Endothelial cell of umbilical vein (primary cell): ENCODE measurements around the gene NFS1. TPM values are rescaled to one million over a fixed set of nuclear protein-coding genes. Genes with fewer than 3 reads are reported as not detected.

Experiments used
- BruUV-seq: library from RNA; stranded (reverse); fragments of 400-500 nt; replicated peaks from 2 replicates; lab custom pipeline; 2021; lab: Mats Ljungman, UMichigan
- CTCF ChIA-PET: fragments of 300-600, 350-600 bp; sonication (Branson Sonifier 250); formaldehyde crosslinking; loops from one replicate; lab custom pipeline; 2021; ENCODE audit warnings: antibody characterized with exemption, inconsistent platforms; lab: Charles Lee
- POLR2A ChIA-PET: fragments of 300-600, 350-600 bp; sonication (Branson Sonifier 250); formaldehyde crosslinking; loops from one replicate; lab custom pipeline; 2021; ENCODE audit warnings: antibody characterized with exemption, inconsistent platforms; lab: Charles Lee
- DNase-seq: peaks from one replicate; pipeline ENCODE4 v3.0.0-alpha.2; 2011; ENCODE audit warnings: low read depth, low spot score
- FAIRE-seq: peaks from 2 replicates; lab custom pipeline; 2011; peaks lifted over from hg19 to GRCh38; lab: Jason Lieb, UNC
- H2AFZ ChIP-seq: 2 replicates; pipeline ENCODE4 v1.6.0; 2012; ENCODE audit warnings: low read depth, low read length, control low read depth, inconsistent platforms
- H3K27ac ChIP-seq: 2 replicates; pipeline ENCODE4 v1.5.1; 2011; ENCODE audit warnings: low read depth, mild to moderate bottlenecking, control low read depth, low read length, moderate library complexity; ENCODE audit not compliant: insufficient read depth
- H3K27me3 ChIP-seq, 2 experiments: 2 replicates each; pipeline versions ENCODE4 v1.6.0 to v1.6.1; 2011; ENCODE audit warnings: low read length in 2 of 2, mixed read lengths in 1 of 2; ENCODE audit not compliant: control insufficient read depth in 2 of 2, insufficient read depth in 2 of 2
- H3K36me3 ChIP-seq, 2 experiments: 2 replicates in 1 of 2; 3 replicates in 1 of 2; pipeline ENCODE4 v1.5.1; 2011; ENCODE audit warnings: low read length in 2 of 2, mild to moderate bottlenecking in 1 of 2, moderate library complexity in 1 of 2; ENCODE audit not compliant: control insufficient read depth in 2 of 2, insufficient read depth in 2 of 2; ENCODE audit errors: extremely low read depth in 1 of 2
- H3K4me1 ChIP-seq: 3 replicates; pipeline ENCODE4 v1.5.1; 2011; ENCODE audit warnings: mild to moderate bottlenecking, low read length; ENCODE audit not compliant: control insufficient read depth, insufficient read depth; ENCODE audit errors: extremely low read depth
- H3K4me2 ChIP-seq: 2 replicates; pipeline ENCODE4 v1.6.1; 2011; ENCODE audit warnings: low read length, control low read depth, mixed read lengths; ENCODE audit not compliant: insufficient read depth
- H3K4me3 ChIP-seq, 3 experiments: fragments of 200-600 bp in 1 of 3; sonication (generic), shearing (Covaris generic) in 1 of 3; replicated peaks in 1 of 3; 2 replicates each; pipeline ENCODE4 v1.5.1; 2011 to 2016; ENCODE audit warnings: control low read depth in 3 of 3, low read length in 3 of 3, mild to moderate bottlenecking in 2 of 3, inconsistent platforms in 1 of 3, low read depth in 1 of 3, moderate library complexity in 1 of 3; ENCODE audit not compliant: insufficient read depth in 1 of 3
- H3K79me2 ChIP-seq: 2 replicates; pipeline ENCODE4 v1.6.0; 2012; ENCODE audit warnings: low read length, inconsistent platforms; ENCODE audit not compliant: control insufficient read depth, insufficient read depth
- H3K9ac ChIP-seq: replicated peaks from 2 replicates; pipeline ENCODE3; 2011; ENCODE audit warnings: low read length, control low read depth; ENCODE audit not compliant: insufficient read depth; ENCODE audit errors: extremely low read depth
- H3K9me1 ChIP-seq: replicated peaks from 3 replicates; pipeline ENCODE4 v1.6.0; 2011; ENCODE audit warnings: mild to moderate bottlenecking, low read length; ENCODE audit not compliant: control insufficient read depth, insufficient read depth; ENCODE audit errors: extremely low read depth
- H3K9me3 ChIP-seq: replicated peaks from 2 replicates; pipeline ENCODE4 v1.5.1; 2012; ENCODE audit warnings: low read length, inconsistent platforms; ENCODE audit not compliant: control insufficient read depth, insufficient read depth
- H4K20me1 ChIP-seq: replicated peaks from 2 replicates; pipeline ENCODE3; 2011; ENCODE audit warnings: mild to moderate bottlenecking, low read length; ENCODE audit not compliant: control insufficient read depth, insufficient read depth; ENCODE audit errors: extremely low read depth
- EZH2 ChIP-seq: IDR thresholded peaks from 2 replicates; pipeline ENCODE4 v1.6.1; 2012; ENCODE audit warnings: borderline replicate concordance, low read depth, mild to moderate bottlenecking, moderate library complexity, low read length, inconsistent platforms; ENCODE audit not compliant: severe bottlenecking
- FOS ChIP-seq: IDR thresholded peaks from 2 replicates; pipeline ENCODE4 v1.6.1; 2011; ENCODE audit warnings: mild to moderate bottlenecking, low read length, moderate library complexity, borderline replicate concordance; ENCODE audit not compliant: insufficient read depth
- GATA2 ChIP-seq: IDR thresholded peaks from 2 replicates; pipeline ENCODE4 v1.7.0; 2011; ENCODE audit warnings: low read depth, mild to moderate bottlenecking, moderate library complexity, mixed read lengths, low read length; ENCODE audit not compliant: insufficient read length, insufficient read depth
- JUN ChIP-seq: IDR thresholded peaks from 2 replicates; pipeline ENCODE4 v1.6.1; 2011; ENCODE audit warnings: borderline replicate concordance, low read depth; ENCODE audit not compliant: insufficient read length, insufficient read depth
- MYC ChIP-seq: IDR thresholded peaks from one replicate; pipeline ENCODE4 v1.6.1; 2011; ENCODE audit warnings: mild to moderate bottlenecking, low read depth, low read length
- POLR2A ChIP-seq: IDR thresholded peaks from 2 replicates; pipeline ENCODE4 v1.6.1; 2012; ENCODE audit warnings: low read depth, mild to moderate bottlenecking, control low read depth, low read length
- POLR2AphosphoS5 ChIP-seq: IDR thresholded peaks from 2 replicates; pipeline ENCODE4 v1.6.1; 2012; ENCODE audit warnings: low read depth, mild to moderate bottlenecking, control low read depth, low read length, moderate library complexity; ENCODE audit not compliant: insufficient read depth
- dilution Hi-C: fragments of 300-500 bp; cut with MboI; formaldehyde crosslinking; loops from one replicate; pipeline ENCODE4 v1.15.0; 2019; ENCODE audit warnings: low sequenced_read_pairs; ENCODE audit not compliant: extremely low pct_ligation_motif_present
- intact Hi-C: fragments of 100-400 bp; cut with micrococcal nuclease; formaldehyde crosslinking; loops from one replicate; pipeline ENCODE4 v1.10.0; 2022
- polyA plus RNA-seq, 4 experiments: library from polyadenylated mRNA; depleted of rRNA in 3 of 4; stranded (reverse) in 3 of 4; unstranded in 1 of 4; fragments of >200 nt; gene quantifications; 2 replicates each; pipeline versions ENCODE4 v1.2.1 to v1.2.3, GENCODE V29; 2011 to 2012; ENCODE audit warnings: missing spikeins in 1 of 4
- total RNA-seq: library from RNA; stranded (reverse); gene quantifications from 2 replicates; pipeline ENCODE4 v1.2.3, GENCODE V29; 2021
- TF ChIP-seq, protein P1 (sequence below): IDR thresholded peaks from 2 replicates; pipeline ENCODE4 v1.6.1; 2011; ENCODE audit not compliant: insufficient read depth, insufficient read length
- TF ChIP-seq, protein P2 (sequence below), 2 donors: IDR thresholded peaks; 1 replicate in 1 of 2; 2 replicates in 1 of 2; pipeline ENCODE4 v1.5.1; 2011; ENCODE audit warnings: low read length in 2 of 2, mild to moderate bottlenecking in 2 of 2, moderate library complexity in 2 of 2, control low read depth in 1 of 2, inconsistent platforms in 1 of 2, low read depth in 1 of 2; ENCODE audit not compliant: insufficient read depth in 1 of 2; ENCODE audit errors: extremely low read depth in 1 of 2

Gene NFS1
- total and polyA plus RNA-seq, 2 donors (not counting 3 experiments of a cell fraction or from before 2014, with no cell fraction given) = 25.1 to 28.4 TPM

DNA sequence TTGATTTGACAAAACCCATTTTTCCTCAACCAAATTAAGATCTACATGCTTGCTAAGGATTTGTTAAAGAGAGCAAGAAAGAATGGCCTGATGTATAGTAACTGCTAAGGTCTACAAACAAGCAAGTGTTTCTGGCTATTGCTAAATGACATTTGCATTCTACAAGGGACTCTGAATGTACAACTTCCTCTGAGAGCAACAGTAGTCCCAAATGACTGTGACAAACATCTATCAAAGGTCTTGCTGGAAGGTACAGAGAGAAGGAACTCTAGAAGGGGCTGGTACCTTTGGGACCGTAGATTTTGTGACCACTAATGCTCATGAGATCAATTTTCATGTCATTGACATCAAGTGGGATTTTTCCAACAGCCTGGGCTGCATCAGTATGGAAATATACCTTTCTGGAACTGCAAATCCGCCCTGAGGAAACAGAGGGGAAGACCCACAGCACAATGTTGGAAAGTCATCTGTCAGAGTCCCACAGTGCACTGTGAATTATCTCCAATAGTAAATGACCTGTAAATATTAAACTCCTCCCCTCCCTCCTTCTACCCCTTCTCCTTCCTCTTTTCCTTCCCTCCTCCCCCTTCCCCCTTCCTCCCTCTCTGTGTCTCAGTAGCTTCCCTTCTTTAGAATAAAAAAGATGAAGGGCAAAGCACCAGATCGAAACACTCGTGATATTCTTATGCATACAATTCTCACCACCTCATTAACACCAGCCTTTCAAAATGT lies 18.5 kb downstream of the NFS1 start:
- Histone ChIP-seq H3K27ac (no peak overlapping the region), H3K4me1 (no peaks in the 10 kb centered on the region), H3K9me3 (no peaks in the 10 kb centered on the region), H3K9ac (no peak overlapping the region), H3K9me1 (no peaks in the 10 kb centered on the region), H3K4me3 (no peak overlapping the region), H4K20me1 (no peaks in the 10 kb centered on the region), H2AFZ (no peak overlapping the region), H3K4me2 (no peak overlapping the region), H3K36me3 (no peaks in the 10 kb centered on the region), H3K27me3 (no peaks in the 10 kb centered on the region), H3K79me2 (no peaks in the 10 kb centered on the region)
- dilution Hi-C loops (no loop called here), intact Hi-C loops (no loop called here)
- ChIA-PET CTCF (no interaction called here), POLR2A (no interaction called here)
- no peak for FAIRE-seq
- no TSS peak for BruUV-seq
- TF ChIP-seq POLR2A = no peak
- no peak for TF ChIP-seq JUN
- TF ChIP-seq FOS = no peak
- no peak for TF ChIP-seq POLR2AphosphoS5
- no peak for TF ChIP-seq EZH2
- no peak for TF ChIP-seq MYC
- TF ChIP-seq GATA2 = no peak
- TF ChIP-seq, protein P1, sequence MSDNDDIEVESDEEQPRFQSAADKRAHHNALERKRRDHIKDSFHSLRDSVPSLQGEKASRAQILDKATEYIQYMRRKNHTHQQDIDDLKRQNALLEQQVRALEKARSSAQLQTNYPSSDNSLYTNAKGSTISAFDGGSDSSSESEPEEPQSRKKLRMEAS = no peak
- TF ChIP-seq, protein P2, sequence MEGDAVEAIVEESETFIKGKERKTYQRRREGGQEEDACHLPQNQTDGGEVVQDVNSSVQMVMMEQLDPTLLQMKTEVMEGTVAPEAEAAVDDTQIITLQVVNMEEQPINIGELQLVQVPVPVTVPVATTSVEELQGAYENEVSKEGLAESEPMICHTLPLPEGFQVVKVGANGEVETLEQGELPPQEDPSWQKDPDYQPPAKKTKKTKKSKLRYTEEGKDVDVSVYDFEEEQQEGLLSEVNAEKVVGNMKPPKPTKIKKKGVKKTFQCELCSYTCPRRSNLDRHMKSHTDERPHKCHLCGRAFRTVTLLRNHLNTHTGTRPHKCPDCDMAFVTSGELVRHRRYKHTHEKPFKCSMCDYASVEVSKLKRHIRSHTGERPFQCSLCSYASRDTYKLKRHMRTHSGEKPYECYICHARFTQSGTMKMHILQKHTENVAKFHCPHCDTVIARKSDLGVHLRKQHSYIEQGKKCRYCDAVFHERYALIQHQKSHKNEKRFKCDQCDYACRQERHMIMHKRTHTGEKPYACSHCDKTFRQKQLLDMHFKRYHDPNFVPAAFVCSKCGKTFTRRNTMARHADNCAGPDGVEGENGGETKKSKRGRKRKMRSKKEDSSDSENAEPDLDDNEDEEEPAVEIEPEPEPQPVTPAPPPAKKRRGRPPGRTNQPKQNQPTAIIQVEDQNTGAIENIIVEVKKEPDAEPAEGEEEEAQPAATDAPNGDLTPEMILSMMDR (IDR thresholded peaks at IDR 0.05; ENCODE audit: extremely low read depth in 1 of 2, insufficient read depth in 1 of 2, low read depth in 1 of 2, low read length in 2 of 2) = no peak
- DNase-seq = no peak
